RWPE2 (cell line): ENCODE measurements around the gene WDFY2.
"Not testable (repeated sequence)": the region's sequence is repeated elsewhere in the genome, so short reads cannot be mapped to it uniquely, and the experiment has no call there.

Source experiments
- ATAC-seq: fragments of 200-7000 bp; cut with Tn5 transposase; 3 replicates; pipeline ENCODE4 v1.9.1; 2021; ENCODE audit warnings: low read depth
- DNase-seq: peaks from one replicate; pipeline ENCODE4 v3.0.0-alpha.2; 2020; ENCODE audit warnings: low spot score
- H3K27ac ChIP-seq: fragments of 450-650 bp; 2 replicates; pipeline ENCODE4 v1.5.1; 2017; ENCODE audit warnings: mild to moderate bottlenecking; ENCODE audit not compliant: poor library complexity, severe bottlenecking
- H3K27me3 ChIP-seq: fragments of 250-450 bp; sonication (Bioruptor Pico); 2 replicates; pipeline ENCODE4 v1.5.1; 2021; ENCODE audit warnings: mild to moderate bottlenecking, moderate library complexity; ENCODE audit not compliant: insufficient read depth, poor library complexity, severe bottlenecking
- H3K36me3 ChIP-seq: fragments of 250-450 bp; sonication (Bioruptor Pico); 2 replicates; pipeline ENCODE4 v1.5.1; 2020; ENCODE audit warnings: low read depth, mild to moderate bottlenecking, moderate library complexity
- H3K4me1 ChIP-seq: fragments of 250-450 bp; sonication (Bioruptor Pico); 2 replicates; pipeline ENCODE4 v1.5.1; 2021; ENCODE audit warnings: mild to moderate bottlenecking, moderate library complexity; ENCODE audit not compliant: insufficient read depth, poor library complexity, severe bottlenecking
- H3K4me3 ChIP-seq: fragments of 250-450 bp; sonication (Bioruptor Pico); 2 replicates; pipeline ENCODE4 v1.5.1; 2021; ENCODE audit warnings: mild to moderate bottlenecking, moderate library complexity; ENCODE audit not compliant: severe bottlenecking
- H3K9me3 ChIP-seq: fragments of 250-450 bp; sonication (Bioruptor Pico); 2 replicates; pipeline ENCODE4 v1.5.1; 2021; ENCODE audit warnings: mild to moderate bottlenecking, moderate library complexity; ENCODE audit not compliant: severe bottlenecking
- TF ChIP-seq, protein P1 (sequence below): fragments of 450-650 bp; IDR thresholded peaks from one replicate; pipeline ENCODE4 v1.5.1; 2017; ENCODE audit warnings: mild to moderate bottlenecking, moderate library complexity; ENCODE audit not compliant: poor library complexity, severe bottlenecking

Gene WDFY2

GRCh38 chr13:51636349-51636890 lies 52.2 kb downstream of the WDFY2 start:
- H3K27me3 ChIP-seq: no peaks in the 10 kb centered on the region
- peak overlapping the region; percentile 99 for H3K27ac ChIP-seq
- H3K36me3 ChIP-seq: peaks cover 10% of the 10 kb centered on the region; the same call in 1 of the 2 replicates
- ATAC-seq (peak; percentile 47; the same call in 2 of the 3 replicates), DNase-seq (no peak)
- peaks cover 82% of the 10 kb centered on the region for H3K4me1 ChIP-seq
- TF ChIP-seq, protein P1, sequence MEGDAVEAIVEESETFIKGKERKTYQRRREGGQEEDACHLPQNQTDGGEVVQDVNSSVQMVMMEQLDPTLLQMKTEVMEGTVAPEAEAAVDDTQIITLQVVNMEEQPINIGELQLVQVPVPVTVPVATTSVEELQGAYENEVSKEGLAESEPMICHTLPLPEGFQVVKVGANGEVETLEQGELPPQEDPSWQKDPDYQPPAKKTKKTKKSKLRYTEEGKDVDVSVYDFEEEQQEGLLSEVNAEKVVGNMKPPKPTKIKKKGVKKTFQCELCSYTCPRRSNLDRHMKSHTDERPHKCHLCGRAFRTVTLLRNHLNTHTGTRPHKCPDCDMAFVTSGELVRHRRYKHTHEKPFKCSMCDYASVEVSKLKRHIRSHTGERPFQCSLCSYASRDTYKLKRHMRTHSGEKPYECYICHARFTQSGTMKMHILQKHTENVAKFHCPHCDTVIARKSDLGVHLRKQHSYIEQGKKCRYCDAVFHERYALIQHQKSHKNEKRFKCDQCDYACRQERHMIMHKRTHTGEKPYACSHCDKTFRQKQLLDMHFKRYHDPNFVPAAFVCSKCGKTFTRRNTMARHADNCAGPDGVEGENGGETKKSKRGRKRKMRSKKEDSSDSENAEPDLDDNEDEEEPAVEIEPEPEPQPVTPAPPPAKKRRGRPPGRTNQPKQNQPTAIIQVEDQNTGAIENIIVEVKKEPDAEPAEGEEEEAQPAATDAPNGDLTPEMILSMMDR: no peak
- no peak overlapping the region for H3K4me3 ChIP-seq
- H3K9me3 ChIP-seq: no peaks in the 10 kb centered on the region

DNA sequence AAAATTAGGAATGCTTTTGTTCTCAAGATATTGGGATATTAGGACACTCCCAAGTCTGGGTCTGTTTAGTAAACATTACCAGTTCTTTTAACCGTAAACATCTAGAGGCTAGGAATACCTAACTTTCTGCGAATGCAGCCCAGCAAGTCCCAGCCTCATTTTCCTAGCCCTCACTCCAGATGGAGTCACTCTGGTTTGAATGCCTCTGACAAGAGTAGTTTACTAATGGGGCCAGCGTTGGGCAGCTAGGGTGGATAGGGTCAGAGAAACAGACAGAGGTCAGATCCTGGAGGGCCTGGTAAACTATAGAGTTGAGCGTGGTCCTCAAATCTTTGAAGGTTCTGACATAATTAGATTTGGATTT lies 53.6 kb downstream of the WDFY2 start:
- DNase-seq (no peak), ATAC-seq (no peak)
- Histone ChIP-seq H3K4me3 (no peak overlapping the region), H3K36me3 (peaks cover 6% of the 10 kb centered on the region; the same call in 1 of the 2 replicates), H3K9me3 (no peaks in the 10 kb centered on the region), H3K27ac (peak overlapping the region; percentile 99), H3K4me1 (peaks cover 76% of the 10 kb centered on the region), H3K27me3 (no peaks in the 10 kb centered on the region)
- TF ChIP-seq, protein P1: no peak

- Histone ChIP-seq H3K9me3 (no peaks in the 10 kb centered on the region), H3K27ac (peak overlapping the region; percentile 99), H3K36me3 (peaks cover 6% of the 10 kb centered on the region; the same call in 1 of the 2 replicates), H3K4me3 (no peak overlapping the region), H3K4me1 (peaks cover 73% of the 10 kb centered on the region), H3K27me3 (no peaks in the 10 kb centered on the region)
- DNase-seq (no peak), ATAC-seq (peak; percentile 54)
- TF ChIP-seq, protein P1: no peak
Measured at GRCh38 chr13:51638216-51638871, 54.1 kb downstream of the WDFY2 start.

GRCh38 chr13:51639171-51639570 lies 54.9 kb downstream of the WDFY2 start:
- Histone ChIP-seq H3K9me3 (no peaks in the 10 kb centered on the region), H3K36me3 (peaks cover 6% of the 10 kb centered on the region; the same call in 1 of the 2 replicates), H3K27ac (peak overlapping the region; percentile 99), H3K27me3 (no peaks in the 10 kb centered on the region), H3K4me3 (no peak overlapping the region), H3K4me1 (peaks cover 78% of the 10 kb centered on the region)
- ATAC-seq (no peak), DNase-seq (no peak)
- TF ChIP-seq, protein P1: no peak

DNA sequence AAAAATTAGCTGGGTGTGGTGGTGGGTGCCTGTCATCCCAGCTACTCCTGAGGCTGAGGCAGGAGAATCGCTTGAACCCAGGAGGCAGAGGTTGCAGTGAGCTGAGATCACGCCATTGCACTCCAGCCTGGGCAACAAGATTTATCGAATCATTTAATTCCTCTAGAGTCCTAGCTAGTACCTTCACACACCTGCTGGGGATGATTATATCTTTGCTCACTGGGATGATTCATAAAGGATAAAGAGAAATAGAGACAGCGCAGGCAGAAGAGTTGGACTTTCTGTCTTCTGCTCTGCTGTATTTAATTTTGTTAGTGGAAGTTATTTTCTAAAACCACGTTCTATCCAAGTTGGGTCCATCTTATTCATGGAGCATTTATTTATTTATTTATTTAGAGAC lies 56.4 kb downstream of the WDFY2 start:
- not testable (repeated sequence) for DNase-seq, H3K36me3 ChIP-seq, H3K27me3 ChIP-seq, H3K4me3 ChIP-seq, H3K9me3 ChIP-seq
- H3K4me1 ChIP-seq: peaks cover 85% of the 10 kb centered on the region
- peak; percentile 35; the same call in 2 of the 3 replicates for ATAC-seq
- peak overlapping the region; percentile 99 for H3K27ac ChIP-seq
